ENCODE results near the gene GPLD1. TPM values are rescaled to one million over a fixed set of nuclear protein-coding genes. Genes with fewer than 3 reads are reported as not detected.

GPLD1 gene
- total RNA-seq, 6 experiments from 2014 or later: 19.9 to 53.0 (median 38.9) TPM

DNA sequence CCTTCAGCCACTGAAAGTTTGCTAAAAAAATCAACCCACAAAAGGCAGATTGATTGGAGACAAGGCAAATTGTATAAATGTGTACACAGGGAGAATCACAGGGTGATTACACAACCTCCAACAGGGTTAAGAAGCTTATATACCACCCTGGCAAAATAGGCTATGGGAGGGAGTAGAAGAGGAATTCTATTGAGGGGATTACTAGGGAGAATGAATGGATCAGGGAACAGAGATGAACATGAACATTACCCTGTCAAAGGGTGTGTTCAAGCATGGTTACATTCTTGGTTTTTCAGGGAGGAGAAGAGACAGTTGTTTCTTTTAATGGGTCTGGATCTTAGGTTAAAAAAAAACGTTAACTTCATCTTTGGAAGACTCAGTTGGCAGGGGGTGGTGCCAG, 91.7 kb downstream of the GPLD1 start:
- no peaks in the 10 kb centered on the region for H3K36me3 ChIP-seq
- DNase-seq (no peak), ATAC-seq (no peak)
- no peak for TF ChIP-seq POLR2A (IDR thresholded peaks at IDR 0.05)
- TF ChIP-seq, protein P1, sequence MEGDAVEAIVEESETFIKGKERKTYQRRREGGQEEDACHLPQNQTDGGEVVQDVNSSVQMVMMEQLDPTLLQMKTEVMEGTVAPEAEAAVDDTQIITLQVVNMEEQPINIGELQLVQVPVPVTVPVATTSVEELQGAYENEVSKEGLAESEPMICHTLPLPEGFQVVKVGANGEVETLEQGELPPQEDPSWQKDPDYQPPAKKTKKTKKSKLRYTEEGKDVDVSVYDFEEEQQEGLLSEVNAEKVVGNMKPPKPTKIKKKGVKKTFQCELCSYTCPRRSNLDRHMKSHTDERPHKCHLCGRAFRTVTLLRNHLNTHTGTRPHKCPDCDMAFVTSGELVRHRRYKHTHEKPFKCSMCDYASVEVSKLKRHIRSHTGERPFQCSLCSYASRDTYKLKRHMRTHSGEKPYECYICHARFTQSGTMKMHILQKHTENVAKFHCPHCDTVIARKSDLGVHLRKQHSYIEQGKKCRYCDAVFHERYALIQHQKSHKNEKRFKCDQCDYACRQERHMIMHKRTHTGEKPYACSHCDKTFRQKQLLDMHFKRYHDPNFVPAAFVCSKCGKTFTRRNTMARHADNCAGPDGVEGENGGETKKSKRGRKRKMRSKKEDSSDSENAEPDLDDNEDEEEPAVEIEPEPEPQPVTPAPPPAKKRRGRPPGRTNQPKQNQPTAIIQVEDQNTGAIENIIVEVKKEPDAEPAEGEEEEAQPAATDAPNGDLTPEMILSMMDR (IDR thresholded peaks at IDR 0.05): no peak
- H3K27me3 ChIP-seq: no peaks in the 10 kb centered on the region
- H3K4me3 ChIP-seq: no peak overlapping the region
- WGBS (ENCODE audit: insufficient coverage, low coverage, low lambda C conversion rate, missing lambda C conversion rate): 50% methylated on average over 1 of the region's 1 CpG
- no peaks in the 10 kb centered on the region for H3K4me1 ChIP-seq
- intact Hi-C loops (cut with DNase I): loop anchor here in 1 of 2 donors (10.0 kb wide), 1 partner anchor 103 kb away; no protein-coding TSS in a partner anchor
- H3K9me3 ChIP-seq: no peaks in the 10 kb centered on the region
- no peak overlapping the region for H3K27ac ChIP-seq

- DNase-seq: no peak
- no peaks in the 10 kb centered on the region for H3K36me3 ChIP-seq
- WGBS (ENCODE audit: insufficient coverage, low coverage, low lambda C conversion rate, missing lambda C conversion rate): 50% methylated on average over 1 of the region's 1 CpG
- ATAC-seq: no peak
- TF ChIP-seq, protein P1 (IDR thresholded peaks at IDR 0.05): no peak
- TF ChIP-seq POLR2A (IDR thresholded peaks at IDR 0.05): no peak
- no peaks in the 10 kb centered on the region for H3K4me1 ChIP-seq
- H3K27me3 ChIP-seq: no peaks in the 10 kb centered on the region
- no peak overlapping the region for H3K4me3 ChIP-seq
- H3K9me3 ChIP-seq: no peaks in the 10 kb centered on the region
- H3K27ac ChIP-seq: no peak overlapping the region
- intact Hi-C loops (cut with DNase I): loop anchor here in 1 of 2 donors (10.0 kb wide), 1 partner anchor 102 kb away; no protein-coding TSS in a partner anchor
Measured at GRCh38 chr6:24396824-24397223, 92.6 kb downstream of the GPLD1 start.

DNA sequence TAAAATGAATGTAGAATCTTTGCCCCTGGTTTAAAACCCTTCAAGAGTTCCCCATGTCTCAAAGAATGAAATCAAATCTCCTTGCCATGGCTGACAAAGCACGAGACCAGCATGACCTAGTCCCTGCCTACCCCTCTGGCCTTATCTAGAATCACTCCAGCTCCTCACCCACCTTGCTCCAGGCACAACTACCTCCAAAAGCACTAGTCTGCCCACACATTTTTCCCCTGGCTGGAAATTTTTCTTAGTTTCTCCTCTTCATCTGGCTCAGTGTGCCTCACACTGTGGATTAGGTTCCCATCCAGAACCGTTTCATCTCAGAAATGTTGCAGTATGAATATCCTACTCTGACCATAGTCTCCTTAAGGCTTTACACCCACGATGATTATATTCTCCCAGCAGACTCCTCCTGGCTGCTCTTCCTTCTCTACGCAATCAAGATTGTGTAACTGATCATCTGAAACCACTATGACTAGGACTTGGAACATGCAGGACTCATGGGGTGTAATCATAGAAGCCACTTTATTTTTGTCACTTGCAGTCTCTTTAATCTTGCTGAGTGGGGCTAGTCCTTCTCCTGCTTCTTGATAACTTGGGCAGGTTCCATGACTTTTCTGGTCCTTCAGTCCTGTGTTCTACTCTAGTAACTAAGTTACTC, 94.5 kb downstream of the GPLD1 start:
- peak in 1 of 4 donors; percentile 42 for ATAC-seq

DNA sequence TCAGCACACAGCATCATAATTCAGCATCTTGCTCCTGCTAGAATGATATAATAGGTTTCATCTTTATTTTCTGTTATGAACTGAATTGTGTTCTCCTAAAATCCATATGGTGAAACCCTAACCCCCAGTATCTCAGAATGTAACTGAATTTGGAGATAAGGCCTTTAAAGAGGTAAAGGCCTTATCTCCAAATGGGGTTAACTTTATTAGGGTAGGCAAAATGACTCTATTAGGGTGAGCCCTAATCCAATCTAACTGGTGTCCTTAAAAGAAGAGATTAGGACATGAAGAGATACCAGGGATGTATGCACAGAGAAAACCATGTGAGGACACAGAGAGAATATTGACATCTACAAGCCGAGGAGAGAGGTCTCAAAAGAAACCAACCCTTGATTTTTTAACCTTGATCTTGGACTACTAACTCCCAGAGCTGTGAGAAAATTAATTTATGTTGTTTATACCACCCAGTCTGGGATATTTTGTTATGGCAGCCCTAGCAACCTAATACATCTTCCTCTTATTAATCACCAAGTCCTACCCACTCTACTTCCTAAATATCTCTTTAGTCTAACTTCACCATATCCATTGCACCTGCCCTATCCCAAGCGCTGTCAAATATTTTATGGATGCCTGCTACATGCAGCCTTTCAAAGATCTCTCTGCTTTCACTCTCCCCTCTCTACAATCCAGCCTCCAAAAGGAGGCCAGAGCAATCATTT, 95.2 kb downstream of the GPLD1 start:
- no peaks in the 10 kb centered on the region for H3K4me1 ChIP-seq
- WGBS (ENCODE audit: insufficient coverage, low coverage, low lambda C conversion rate, missing lambda C conversion rate): 79% methylated on average over 2 of the region's 2 CpGs
- TF ChIP-seq POLR2A (IDR thresholded peaks at IDR 0.05): no peak
- TF ChIP-seq, protein P1 (IDR thresholded peaks at IDR 0.05): no peak
- intact Hi-C loops (cut with DNase I): loop anchor here (5.0 to 10.0 kb wide), 2 partner anchors 99 to 107 kb away; no protein-coding TSS in a partner anchor
- H3K36me3 ChIP-seq: no peaks in the 10 kb centered on the region
- H3K9me3 ChIP-seq: no peaks in the 10 kb centered on the region
- ATAC-seq: no peak
- H3K27me3 ChIP-seq: no peaks in the 10 kb centered on the region
- no peak for DNase-seq
- no peak overlapping the region for H3K4me3 ChIP-seq
- no peak overlapping the region for H3K27ac ChIP-seq

More for the DNA sequence above, 94.5 kb downstream of the GPLD1 start:
- TF ChIP-seq, protein P1 (IDR thresholded peaks at IDR 0.05): no peak
- TF ChIP-seq POLR2A (IDR thresholded peaks at IDR 0.05): no peak
- Histone ChIP-seq H3K9me3 (no peaks in the 10 kb centered on the region), H3K36me3 (no peaks in the 10 kb centered on the region), H3K27me3 (no peaks in the 10 kb centered on the region), H3K4me3 (no peak overlapping the region), H3K27ac (no peak overlapping the region), H3K4me1 (no peaks in the 10 kb centered on the region)
- 50% methylated on average over 4 of the region's 4 CpGs for WGBS (ENCODE audit: insufficient coverage, low coverage, low lambda C conversion rate, missing lambda C conversion rate)
- intact Hi-C loops (cut with DNase I): loop anchor here (5.0 to 10.0 kb wide), 2 partner anchors 100 to 108 kb away; no protein-coding TSS in a partner anchor
- no peak for DNase-seq

All from right lobe of liver (tissue), 6 donors.